ENCODE measurements around the gene GFER. TPM values are rescaled to one million over a fixed set of nuclear protein-coding genes. Genes with fewer than 3 reads are reported as not detected.
A peak's percentile ranks its signal among the peaks of the same experiment; 100 is the strongest.

The GFER gene
- total RNA-seq, 1 experiment from 2014 or later: 64.5 TPM

GRCh38 chr16:1992704-1993317, 8.8 kb downstream of the GFER start:
- H3K9me3 ChIP-seq: no peaks in the 10 kb centered on the region
- DNase-seq: no peak
- H3K27me3 ChIP-seq: peaks cover 8% of the 10 kb centered on the region
- H3K4me3 ChIP-seq: no peak overlapping the region
- H3K36me3 ChIP-seq: peaks cover 24% of the 10 kb centered on the region

GRCh38 chr16:1993731-1994131, 9.7 kb downstream of the GFER start:
- DNase-seq: no peak
- H3K36me3 ChIP-seq: peaks cover 32% of the 10 kb centered on the region
- H3K9me3 ChIP-seq: no peaks in the 10 kb centered on the region
- H3K4me3 ChIP-seq: no peak overlapping the region
- H3K27me3 ChIP-seq: peaks cover 8% of the 10 kb centered on the region

DNA sequence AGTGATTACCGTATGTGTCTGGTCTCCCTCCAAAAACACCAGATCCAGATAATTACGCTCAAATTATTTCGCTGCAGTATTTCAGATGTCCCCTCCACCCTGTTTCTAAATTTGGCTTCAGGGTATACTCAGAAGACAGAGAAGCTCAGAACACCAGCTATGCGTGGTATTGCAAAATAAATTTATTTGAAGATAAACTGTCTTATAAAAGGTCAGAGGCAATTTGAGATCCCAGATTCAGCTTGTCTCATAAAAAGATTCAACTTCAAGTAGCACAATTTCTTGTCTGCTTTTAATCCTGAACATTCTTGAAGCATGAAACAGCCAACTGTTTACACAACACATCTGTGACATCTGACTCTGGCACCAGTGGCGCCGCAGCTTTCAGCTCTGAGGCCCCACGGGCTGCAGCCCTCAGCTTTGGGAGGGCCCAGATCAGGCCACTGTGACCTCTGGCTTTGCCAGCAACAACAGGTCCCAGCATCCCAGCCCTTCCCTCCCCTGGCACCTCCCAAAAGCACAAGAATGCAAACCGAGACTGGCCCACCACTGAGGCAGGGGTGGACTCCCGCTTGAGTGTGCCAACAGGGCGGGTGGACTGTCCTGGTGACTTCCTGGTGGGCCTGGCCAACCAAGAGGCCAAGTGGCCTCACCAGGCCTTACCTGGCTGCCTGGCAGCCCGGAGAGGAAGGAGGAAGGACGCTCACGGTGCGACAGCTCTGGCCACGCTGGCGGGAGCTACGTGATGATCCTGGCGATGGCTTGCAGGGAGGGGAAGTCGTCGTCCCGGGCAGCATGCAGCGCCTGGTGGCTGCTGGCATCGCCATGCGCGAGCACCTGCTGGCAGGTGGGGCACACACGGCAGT, 13.7 kb downstream of the GFER start:
- no peak for DNase-seq
- H3K36me3 ChIP-seq: peaks cover 72% of the 10 kb centered on the region

DNA sequence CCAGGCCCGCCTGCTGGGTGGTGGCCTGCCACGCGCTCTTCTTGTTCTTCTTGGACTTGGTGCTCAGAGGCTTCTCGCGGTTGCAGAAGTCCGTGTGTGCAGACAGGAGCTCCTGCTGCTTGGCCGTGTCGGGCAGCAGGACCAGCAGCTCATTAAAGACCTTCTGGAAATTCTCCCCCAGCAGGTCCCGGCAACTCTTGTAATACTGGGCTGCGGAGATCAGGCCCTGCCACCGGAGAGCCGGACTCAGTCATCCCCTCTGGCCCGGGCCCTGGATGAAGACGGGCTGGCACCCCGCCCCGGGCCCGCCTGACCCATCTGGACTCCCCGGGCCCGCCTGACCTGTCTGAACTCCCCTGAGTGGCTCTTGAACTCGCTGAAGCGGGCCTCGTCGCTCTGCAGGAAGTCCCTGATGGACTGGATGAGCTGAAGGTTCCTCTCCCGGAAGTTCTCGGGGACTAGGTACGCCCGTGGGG, 14.4 kb downstream of the GFER start:
- no peaks in the 10 kb centered on the region for H3K9me3 ChIP-seq
- no peaks in the 10 kb centered on the region for H3K27me3 ChIP-seq
- DNase-seq: no peak
- no peak overlapping the region for H3K4me3 ChIP-seq
- peaks cover 79% of the 10 kb centered on the region for H3K36me3 ChIP-seq

More for the DNA sequence above, 13.7 kb downstream of the GFER start:
- H3K9me3 ChIP-seq: no peaks in the 10 kb centered on the region
- H3K27me3 ChIP-seq: no peaks in the 10 kb centered on the region
- H3K4me3 ChIP-seq: no peak overlapping the region

DNA sequence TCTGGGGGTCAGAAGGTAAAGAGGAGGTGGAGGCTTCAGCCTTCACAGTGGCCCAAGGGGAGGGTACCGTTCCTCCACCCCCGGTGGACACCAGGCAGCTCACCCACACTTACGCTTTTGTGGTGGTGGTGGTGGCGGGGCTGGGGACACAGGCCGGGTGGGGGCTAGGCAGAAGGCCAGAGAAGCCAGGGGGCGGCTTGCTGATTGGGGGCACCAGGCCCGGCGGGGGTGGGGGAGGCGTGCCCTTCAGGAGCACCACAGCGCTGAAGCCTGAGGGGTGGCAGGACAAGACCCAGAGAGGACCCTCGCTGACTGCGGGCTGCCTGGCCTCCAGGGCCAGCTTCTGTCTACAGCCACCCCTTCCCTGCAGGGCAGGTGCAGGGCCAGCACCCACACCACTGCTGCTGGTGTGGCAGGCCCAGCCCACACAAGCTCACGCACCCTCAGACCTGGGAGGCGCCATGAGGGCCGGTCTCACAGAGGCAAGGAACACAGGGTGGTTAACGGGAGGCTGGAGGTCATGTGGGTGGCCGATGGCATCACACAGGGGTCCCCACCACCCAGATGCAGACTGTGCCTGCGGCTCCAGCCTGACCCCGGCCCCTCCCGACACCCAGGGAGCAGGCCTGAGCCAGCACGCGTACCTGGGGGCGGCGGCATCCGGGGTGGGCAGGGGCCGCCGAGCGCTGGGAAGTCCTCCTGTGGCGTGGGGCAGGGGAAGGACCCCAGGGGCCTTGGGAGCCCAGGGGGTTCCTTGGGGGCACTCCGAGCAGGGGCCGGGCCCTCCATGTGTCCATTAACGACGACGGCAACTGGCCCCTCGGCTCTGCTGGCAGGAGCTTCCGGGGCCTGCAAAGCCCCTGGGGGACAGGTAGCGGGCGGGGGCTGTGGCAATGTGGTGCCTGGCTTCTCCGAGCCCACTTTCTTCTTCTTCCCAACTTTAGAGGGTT, 15.1 kb downstream of the GFER start:
- Histone ChIP-seq H3K27me3 (no peaks in the 10 kb centered on the region), H3K4me3 (no peak overlapping the region), H3K9me3 (no peaks in the 10 kb centered on the region), H3K36me3 (peaks cover 86% of the 10 kb centered on the region)
- no peak for DNase-seq

DNA sequence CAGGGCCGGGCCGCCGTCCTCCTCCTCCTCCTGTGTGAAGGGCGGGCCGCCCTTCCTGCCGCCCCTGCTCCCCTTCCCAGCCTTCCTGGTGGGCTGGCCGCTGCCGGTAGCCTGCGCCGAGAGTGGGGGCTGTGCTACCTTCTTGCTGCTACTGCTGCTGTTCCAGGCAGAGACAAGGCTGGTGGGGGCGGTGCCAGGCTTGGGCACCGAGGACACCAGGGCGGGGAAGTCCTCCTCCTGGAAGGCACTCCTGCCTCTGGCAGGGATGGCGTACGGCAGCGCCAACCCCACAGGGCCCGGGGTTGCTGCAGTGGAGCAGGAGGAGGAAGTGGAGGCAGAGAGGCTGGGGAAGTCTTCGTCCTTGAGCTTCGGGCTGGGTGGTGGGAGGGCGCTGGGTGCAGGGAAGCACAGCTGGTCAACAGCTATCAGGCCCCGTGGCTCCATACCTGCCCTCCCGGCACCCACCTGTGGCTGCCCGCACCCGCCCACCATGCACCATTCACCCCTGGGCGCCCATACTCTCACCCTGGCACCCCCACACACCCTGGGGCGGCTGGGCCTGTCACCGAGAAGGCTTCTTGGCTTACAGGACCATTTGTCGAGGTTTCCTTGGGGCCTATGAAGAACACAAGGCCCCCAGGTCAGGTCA, 16.0 kb downstream of the GFER start:
- Histone ChIP-seq H3K4me3 (no peak overlapping the region), H3K27me3 (no peaks in the 10 kb centered on the region), H3K36me3 (peaks cover 94% of the 10 kb centered on the region), H3K9me3 (no peaks in the 10 kb centered on the region)
- DNase-seq: no peak

- no peak for DNase-seq
- no peaks in the 10 kb centered on the region for H3K27me3 ChIP-seq
- no peak overlapping the region for H3K4me3 ChIP-seq
- H3K36me3 ChIP-seq: peaks cover 96% of the 10 kb centered on the region
- H3K9me3 ChIP-seq: no peaks in the 10 kb centered on the region
Measured at GRCh38 chr16:2001035-2001434, 17.0 kb downstream of the GFER start.

GRCh38 chr16:2001456-2002355, 17.7 kb downstream of the GFER start:
- peaks cover 95% of the 10 kb centered on the region for H3K36me3 ChIP-seq
- H3K27me3 ChIP-seq: no peaks in the 10 kb centered on the region
- no peak overlapping the region for H3K4me3 ChIP-seq
- DNase-seq: no peak
- H3K9me3 ChIP-seq: no peaks in the 10 kb centered on the region

- Histone ChIP-seq H3K9me3 (no peaks in the 10 kb centered on the region), H3K36me3 (peaks cover 96% of the 10 kb centered on the region), H3K4me3 (no peak overlapping the region), H3K27me3 (no peaks in the 10 kb centered on the region)
- no peak for DNase-seq
Measured at GRCh38 chr16:2002406-2003230, 18.6 kb downstream of the GFER start.

- Histone ChIP-seq H3K36me3 (peaks cover 98% of the 10 kb centered on the region), H3K4me3 (no peak overlapping the region), H3K27me3 (no peaks in the 10 kb centered on the region), H3K9me3 (no peaks in the 10 kb centered on the region)
- DNase-seq: no peak
Measured at GRCh38 chr16:2003231-2003826, 19.3 kb downstream of the GFER start.

GRCh38 chr16:2003827-2004641, 20.0 kb downstream of the GFER start:
- H3K9me3 ChIP-seq: no peaks in the 10 kb centered on the region
- no peak overlapping the region for H3K4me3 ChIP-seq
- H3K36me3 ChIP-seq: peaks cover 98% of the 10 kb centered on the region
- no peaks in the 10 kb centered on the region for H3K27me3 ChIP-seq
- DNase-seq: peak; percentile 86

DNA sequence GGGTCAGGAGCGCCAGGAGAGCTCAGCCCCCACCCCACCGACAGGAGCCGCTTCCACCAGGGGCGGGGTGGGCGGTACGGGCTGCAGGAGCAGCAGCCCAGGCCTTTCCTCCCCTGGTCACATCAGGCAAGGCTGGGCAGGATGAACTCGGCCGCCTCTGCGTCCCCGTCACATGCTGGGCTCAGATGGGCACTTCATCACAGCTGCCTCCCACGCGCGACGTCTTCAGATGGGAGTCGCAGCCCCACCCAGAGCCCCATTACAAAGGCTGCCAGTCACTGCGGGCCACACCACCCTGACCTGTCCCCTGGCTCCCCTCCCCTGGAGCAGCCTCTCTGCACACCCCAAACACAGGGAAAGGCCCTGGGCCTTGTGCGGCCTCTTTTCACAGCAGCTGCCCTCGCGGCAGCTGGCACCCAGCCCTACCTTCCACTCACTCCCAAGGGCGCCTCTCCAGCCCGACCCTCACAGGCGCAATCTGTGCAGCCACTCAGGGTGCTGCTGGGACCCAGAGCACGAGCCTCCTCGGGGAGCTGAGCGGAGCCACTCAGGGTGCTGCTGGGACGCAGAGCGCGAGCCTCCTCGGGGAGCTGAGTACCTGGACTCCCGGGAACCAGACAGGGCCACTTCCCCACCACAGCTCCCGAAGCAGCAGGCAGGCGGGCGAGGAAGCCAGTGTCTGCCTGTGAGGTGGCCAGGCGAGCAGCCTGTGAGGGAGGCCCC, 21.0 kb downstream of the GFER start:
- no peak for DNase-seq
- Histone ChIP-seq H3K27me3 (no peaks in the 10 kb centered on the region), H3K36me3 (peaks cover 92% of the 10 kb centered on the region), H3K4me3 (no peak overlapping the region), H3K9me3 (no peaks in the 10 kb centered on the region)

DNA sequence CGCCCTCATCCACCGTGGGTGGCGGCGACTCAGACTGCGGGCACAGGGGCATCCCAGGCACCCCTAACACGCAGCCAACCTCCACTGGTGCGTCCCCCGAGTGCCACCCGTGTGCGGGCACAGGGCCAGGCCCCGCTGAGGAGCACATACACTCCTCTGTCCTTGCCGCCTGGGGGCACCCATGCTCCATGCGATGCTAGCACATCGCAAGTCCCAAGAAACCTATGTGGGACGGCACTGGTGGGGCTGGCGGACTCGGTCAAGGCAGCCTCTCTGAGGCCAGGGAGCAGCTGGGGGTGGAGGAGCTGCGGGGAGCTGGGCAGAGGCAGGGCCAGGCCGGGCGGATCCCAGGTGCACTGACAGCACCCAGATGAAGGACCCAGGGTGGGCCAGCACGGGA, 21.7 kb downstream of the GFER start:
- Histone ChIP-seq H3K27me3 (no peaks in the 10 kb centered on the region), H3K36me3 (peaks cover 86% of the 10 kb centered on the region), H3K9me3 (no peaks in the 10 kb centered on the region), H3K4me3 (no peak overlapping the region)
- no peak for DNase-seq
